Mesenchymal stem cell (in vitro differentiated cells and primary cell): ENCODE measurements around the gene PODXL2.

Experiments
- DNase-seq: peaks from one replicate; pipeline ENCODE4 v3.0.0-alpha.2; 2013
- H2AFZ ChIP-seq: one replicate; pipeline ENCODE4 v1.6.1; 2013; ENCODE audit warnings: low read depth, mild to moderate bottlenecking, control low read depth, inconsistent platforms, low read length, moderate library complexity
- H2AK5ac ChIP-seq: 2 replicates; pipeline ENCODE4 v1.6.1; 2013; ENCODE audit warnings: low read length, moderate library complexity, mild to moderate bottlenecking, inconsistent platforms; ENCODE audit not compliant: severe bottlenecking
- H2BK120ac ChIP-seq: one replicate; pipeline ENCODE4 v1.6.1; 2013; ENCODE audit warnings: low read depth, mild to moderate bottlenecking, inconsistent platforms, low read length, moderate library complexity
- H2BK12ac ChIP-seq, 2 experiments: one replicate each; pipeline ENCODE4 v1.6.1; 2013; ENCODE audit warnings: inconsistent platforms in 2 of 2, low read length in 2 of 2, mild to moderate bottlenecking in 2 of 2, moderate library complexity in 2 of 2, control low read depth in 1 of 2
- H2BK15ac ChIP-seq: one replicate; pipeline ENCODE4 v1.6.1; 2013; ENCODE audit warnings: mild to moderate bottlenecking, low read depth, inconsistent platforms; ENCODE audit not compliant: poor library complexity, severe bottlenecking
- H2BK5ac ChIP-seq: 2 replicates; pipeline ENCODE4 v1.6.1; 2013; ENCODE audit warnings: low read depth, mild to moderate bottlenecking, low read length, control low read depth, inconsistent platforms; ENCODE audit not compliant: poor library complexity, severe bottlenecking
- H3K14ac ChIP-seq, 2 experiments: one replicate each; pipeline ENCODE4 v1.6.1; 2013; ENCODE audit warnings: inconsistent platforms in 2 of 2, low read length in 2 of 2, control low read depth in 1 of 2, mild to moderate bottlenecking in 1 of 2, moderate library complexity in 1 of 2
- H3K18ac ChIP-seq, 2 experiments: one replicate each; pipeline ENCODE4 v1.6.1; 2013; ENCODE audit warnings: inconsistent platforms in 2 of 2, low read length in 2 of 2, control low read depth in 1 of 2, low read depth in 1 of 2, mild to moderate bottlenecking in 1 of 2
- H3K23ac ChIP-seq, 2 experiments: one replicate each; pipeline ENCODE4 v1.6.1; 2013; ENCODE audit warnings: inconsistent platforms in 2 of 2, low read length in 2 of 2, mild to moderate bottlenecking in 2 of 2, moderate library complexity in 2 of 2, control low read depth in 1 of 2
- H3K27ac ChIP-seq: 2 replicates; pipeline ENCODE4 v1.5.1; 2013; ENCODE audit warnings: mild to moderate bottlenecking, moderate library complexity, low read length, control low read depth, inconsistent platforms; ENCODE audit not compliant: poor library complexity, severe bottlenecking
- H3K27me3 ChIP-seq, 2 experiments: 2 replicates each; pipeline versions ENCODE4 v1.6.1 to v1.7.0; 2013; ENCODE audit warnings: low read length in 2 of 2, mild to moderate bottlenecking in 2 of 2, moderate library complexity in 2 of 2, control low read depth in 1 of 2, inconsistent platforms in 1 of 2; ENCODE audit not compliant: control insufficient read depth in 1 of 2, insufficient read depth in 1 of 2
- H3K36me3 ChIP-seq, 2 experiments: 2 replicates each; pipeline versions ENCODE4 v1.6.1 to v1.7.0; 2013; ENCODE audit warnings: low read length in 2 of 2, control low read depth in 1 of 2, inconsistent platforms in 1 of 2, low read depth in 1 of 2, mild to moderate bottlenecking in 1 of 2; ENCODE audit not compliant: insufficient read depth in 2 of 2, control insufficient read depth in 1 of 2
- H3K4ac ChIP-seq, 2 experiments: one replicate each; pipeline ENCODE4 v1.6.1; 2013; ENCODE audit warnings: inconsistent platforms in 2 of 2, low read length in 2 of 2, mild to moderate bottlenecking in 2 of 2, moderate library complexity in 2 of 2, control low read depth in 1 of 2, low read depth in 1 of 2
- H3K4me1 ChIP-seq: 2 replicates; pipeline ENCODE4 v1.6.1; 2013; ENCODE audit warnings: low read depth, low read length, control low read depth; ENCODE audit not compliant: control insufficient read depth, insufficient read depth
- H3K4me2 ChIP-seq: 2 replicates; pipeline ENCODE4 v1.6.1; 2013; ENCODE audit warnings: low read length, mild to moderate bottlenecking, inconsistent platforms; ENCODE audit not compliant: poor library complexity, severe bottlenecking
- H3K4me3 ChIP-seq, 2 experiments: 2 replicates each; pipeline versions ENCODE4 v1.5.1 to v1.7.0; 2013; ENCODE audit warnings: low read length in 2 of 2, mild to moderate bottlenecking in 2 of 2, control low read depth in 1 of 2, low read depth in 1 of 2; ENCODE audit not compliant: insufficient read depth in 1 of 2
- H3K79me1 ChIP-seq: replicated peaks from 2 replicates; pipeline ENCODE4 v1.6.1; 2013; ENCODE audit warnings: mild to moderate bottlenecking, control low read depth, low read length, inconsistent platforms; ENCODE audit not compliant: poor library complexity, severe bottlenecking
- H3K9ac ChIP-seq: 2 replicates; pipeline ENCODE4 v1.7.0; 2013; ENCODE audit warnings: mild to moderate bottlenecking, low read length, moderate library complexity
- H3K9me3 ChIP-seq: 2 replicates; pipeline ENCODE4 v1.7.0; 2013; ENCODE audit warnings: mild to moderate bottlenecking, low read length; ENCODE audit not compliant: control insufficient read depth
- H4K8ac ChIP-seq: one replicate; pipeline ENCODE4 v1.6.1; 2013; ENCODE audit warnings: inconsistent platforms, mild to moderate bottlenecking, low read length, moderate library complexity
- H4K91ac ChIP-seq: one replicate; pipeline ENCODE4 v1.6.1; 2013; ENCODE audit warnings: mild to moderate bottlenecking, low read length, inconsistent platforms
- WGBS: methylation state at CpG from one replicate; pipeline ENCODE4 v1.1.7; 2013; ENCODE audit warnings: mixed read lengths; 5-methylcytosine and 5-hydroxymethylcytosine counted together

The PODXL2 gene

DNA sequence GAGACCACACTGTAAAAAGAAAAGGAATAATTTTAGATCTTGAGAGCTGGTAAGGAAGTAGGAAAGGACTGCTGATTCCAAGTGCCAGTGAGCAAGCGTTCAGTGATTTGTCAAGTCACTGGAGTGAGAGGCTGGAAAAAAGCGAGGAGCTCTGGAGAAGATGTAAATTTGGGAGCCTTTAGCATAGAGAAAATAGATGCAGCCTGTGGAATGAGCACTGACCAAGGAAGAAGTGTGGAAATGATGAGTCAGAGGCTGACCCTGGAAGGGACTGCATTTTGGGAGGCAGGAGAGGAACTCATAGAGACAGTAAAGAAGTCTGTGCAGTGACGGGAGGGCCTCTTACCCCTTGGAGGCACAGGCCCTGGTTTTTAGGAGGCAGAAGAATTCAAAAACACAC is 26.7 kb downstream of the PODXL2 start:
- Histone ChIP-seq H2BK120ac (no peak overlapping the region), H3K14ac (no peak overlapping the region), H3K36me3 (no peaks in the 10 kb centered on the region), H3K9me3 (no peaks in the 10 kb centered on the region), H4K91ac (no peak overlapping the region), H2AFZ (no peak overlapping the region), H3K27me3 (peaks cover 0 to 8% of the 10 kb centered on the region in 2 experiments), H3K4me1 (no peaks in the 10 kb centered on the region), H3K27ac (no peak overlapping the region), H3K23ac (no peak overlapping the region), H2BK15ac (no peak overlapping the region), H3K9ac (peak overlapping the region; percentile 69), H3K4ac (no peak overlapping the region), H2AK5ac (no peak overlapping the region), H4K8ac (no peak overlapping the region), H2BK5ac (no peak overlapping the region), H3K4me2 (no peak overlapping the region), H2BK12ac (no peak overlapping the region), H3K18ac (no peak overlapping the region), H3K4me3 (no peak overlapping the region), H3K79me1 (no peaks in the 10 kb centered on the region)
- DNase-seq: peak; percentile 47
- WGBS: 58% methylated on average over 3 of the region's 3 CpGs

DNA sequence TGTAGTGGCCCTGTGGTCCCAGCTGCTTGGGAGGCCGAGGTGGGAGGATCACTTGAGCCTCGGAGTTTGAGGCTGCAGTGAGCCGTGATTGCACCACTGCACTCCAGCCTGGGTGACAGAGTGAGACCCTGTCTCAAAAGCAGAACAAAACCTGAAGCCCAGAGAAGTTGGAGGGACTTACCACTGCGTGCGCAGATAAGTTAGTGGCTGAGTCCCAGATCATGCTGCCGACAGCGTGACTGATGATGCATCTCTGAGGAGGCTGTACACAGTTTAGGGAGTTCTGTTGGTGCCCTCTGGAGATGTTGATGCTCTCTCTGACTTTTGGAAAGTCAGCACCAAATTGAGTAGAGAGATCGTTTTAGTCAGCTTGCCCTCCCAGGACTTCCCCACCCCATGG is 27.9 kb downstream of the PODXL2 start:
- Histone ChIP-seq H2BK120ac (no peak overlapping the region), H2BK5ac (no peak overlapping the region), H2BK12ac (no peak overlapping the region), H3K4me2 (no peak overlapping the region), H3K9ac (no peak overlapping the region), H3K36me3 (no peaks in the 10 kb centered on the region), H3K4me3 (no peak overlapping the region), H3K4ac (no peak overlapping the region), H2AFZ (no peak overlapping the region), H3K27me3 (peaks cover 0 to 8% of the 10 kb centered on the region in 2 experiments), H3K27ac (no peak overlapping the region), H3K23ac (no peak overlapping the region), H3K9me3 (no peaks in the 10 kb centered on the region), H4K91ac (no peak overlapping the region), H4K8ac (no peak overlapping the region), H3K14ac (no peak overlapping the region), H3K18ac (no peak overlapping the region), H2AK5ac (no peak overlapping the region), H3K4me1 (no peaks in the 10 kb centered on the region), H2BK15ac (no peak overlapping the region), H3K79me1 (no peaks in the 10 kb centered on the region)
- DNase-seq: no peak
- WGBS: 93% methylated on average over 8 of the region's 8 CpGs

DNA sequence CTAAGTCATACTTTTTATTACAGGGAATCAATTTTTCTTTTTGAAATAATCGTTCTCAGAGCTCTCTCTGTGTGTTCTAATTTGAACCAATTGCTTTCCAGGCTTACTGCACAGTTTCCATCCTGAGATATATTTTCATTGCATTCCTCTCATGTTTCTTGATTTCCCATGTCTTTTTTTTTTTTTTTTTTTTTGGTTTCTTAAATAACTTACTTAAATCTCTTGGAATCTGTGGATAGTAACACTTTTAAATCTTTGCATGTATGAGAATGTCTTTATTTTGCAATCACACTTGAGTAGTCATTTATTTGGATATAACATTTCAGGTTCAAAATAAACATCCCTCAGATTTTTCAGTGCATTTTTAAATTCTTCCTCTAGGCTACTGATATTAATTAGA is 29.2 kb downstream of the PODXL2 start:
- Histone ChIP-seq H2BK120ac (no peak overlapping the region), H2BK12ac (no peak overlapping the region), H3K4me3 (no peak overlapping the region), H2BK5ac (no peak overlapping the region), H3K14ac (no peak overlapping the region), H3K4me2 (no peak overlapping the region), H2AFZ (no peak overlapping the region), H3K27ac (no peak overlapping the region), H3K23ac (no peak overlapping the region), H3K18ac (no peak overlapping the region), H3K27me3 (no peaks in the 10 kb centered on the region), H3K4me1 (no peaks in the 10 kb centered on the region), H3K9ac (no peak overlapping the region), H4K91ac (no peak overlapping the region), H2AK5ac (no peak overlapping the region), H3K36me3 (no peaks in the 10 kb centered on the region), H4K8ac (no peak overlapping the region), H3K9me3 (no peaks in the 10 kb centered on the region), H3K79me1 (no peaks in the 10 kb centered on the region), H3K4ac (no peak overlapping the region), H2BK15ac (no peak overlapping the region)
- DNase-seq: no peak
- 77% methylated on average over 1 of the region's 1 CpG for WGBS

DNA sequence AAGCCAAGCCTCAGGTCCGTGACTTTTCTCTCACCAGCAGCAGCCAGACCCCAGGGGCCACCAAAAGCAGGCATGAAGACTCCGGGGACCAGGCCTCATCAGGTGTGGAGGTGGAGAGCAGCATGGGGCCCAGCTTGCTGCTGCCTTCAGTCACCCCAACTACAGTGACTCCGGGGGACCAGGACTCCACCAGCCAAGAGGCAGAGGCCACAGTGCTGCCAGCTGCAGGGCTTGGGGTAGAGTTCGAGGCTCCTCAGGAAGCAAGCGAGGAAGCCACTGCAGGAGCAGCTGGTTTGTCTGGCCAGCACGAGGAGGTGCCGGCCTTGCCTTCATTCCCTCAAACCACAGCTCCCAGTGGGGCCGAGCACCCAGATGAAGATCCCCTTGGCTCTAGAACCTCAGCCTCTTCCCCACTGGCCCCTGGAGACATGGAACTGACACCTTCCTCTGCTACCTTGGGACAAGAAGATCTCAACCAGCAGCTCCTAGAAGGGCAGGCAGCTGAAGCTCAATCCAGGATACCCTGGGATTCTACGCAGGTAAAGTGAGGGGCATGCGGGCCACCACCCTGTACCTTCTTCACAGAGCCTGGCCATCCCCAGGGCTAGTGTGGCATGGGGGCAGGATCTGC is 31.8 kb downstream of the PODXL2 start:
- Histone ChIP-seq H3K9me3 (no peaks in the 10 kb centered on the region), H3K79me1 (no peaks in the 10 kb centered on the region), H3K14ac (no peak overlapping the region), H3K4me2 (no peak overlapping the region), H3K27ac (no peak overlapping the region), H2AK5ac (no peak overlapping the region), H4K91ac (no peak overlapping the region), H4K8ac (no peak overlapping the region), H3K27me3 (no peaks in the 10 kb centered on the region), H3K4me3 (no peak overlapping the region), H3K9ac (no peak overlapping the region), H3K4ac (no peak overlapping the region), H2BK5ac (no peak overlapping the region), H2AFZ (no peak overlapping the region), H2BK15ac (no peak overlapping the region), H2BK12ac (no peak overlapping the region), H2BK120ac (no peak overlapping the region), H3K4me1 (no peaks in the 10 kb centered on the region), H3K23ac (no peak overlapping the region), H3K36me3 (no peaks in the 10 kb centered on the region), H3K18ac (no peak overlapping the region)
- DNase-seq: no peak
- 98% methylated on average over 10 of the region's 10 CpGs for WGBS
